IMR-90 (cell line): ENCODE results near the gene PC.

Source experiments
- CTCF ChIP-seq: conservative IDR thresholded peaks from 2 replicates; pipeline ENCODE4 v1.5.1; 2012; ENCODE audit warnings: mild to moderate bottlenecking, low read depth, low read length, improper control_type of control experiment
- FOS ChIP-seq: fragments of 150-350 bp; IDR thresholded peaks from 2 replicates; pipeline ENCODE4 v1.6.1; 2016; ENCODE audit warnings: low read depth, low read length
- MAFK ChIP-seq: IDR thresholded peaks from 2 replicates; pipeline ENCODE4 v1.6.1; 2012; ENCODE audit warnings: low read depth, low read length, improper control_type of control experiment
- MXI1 ChIP-seq: IDR thresholded peaks from 2 replicates; pipeline ENCODE4 v1.6.1; 2012; ENCODE audit warnings: low read depth, mild to moderate bottlenecking, low read length, moderate library complexity, borderline replicate concordance
- POLR2A ChIP-seq: IDR thresholded peaks from 2 replicates; pipeline ENCODE4 v1.6.1; 2012; ENCODE audit warnings: mild to moderate bottlenecking, low read depth, low read length
- RAD21 ChIP-seq: IDR thresholded peaks from 2 replicates; pipeline ENCODE4 v1.6.1; 2012; ENCODE audit warnings: low read length, improper control_type of control experiment
- SMC3 ChIP-seq: fragments of 150-350 bp; IDR thresholded peaks from 2 replicates; pipeline ENCODE4 v1.6.1; 2016; ENCODE audit warnings: low read depth, mild to moderate bottlenecking, antibody characterized with exemption, low read length, moderate library complexity
- TF ChIP-seq, protein P1 (sequence below): fragments of 150-350 bp; IDR thresholded peaks from 2 replicates; pipeline ENCODE4 v1.6.1; 2016; ENCODE audit warnings: low read depth, mild to moderate bottlenecking, low read length, moderate library complexity, borderline replicate concordance

GRCh38 chr11:66864172-66864901, 93.8 kb downstream of the PC start:
- TF ChIP-seq MAFK: no peak
- no peak for TF ChIP-seq CTCF
- TF ChIP-seq MXI1: no peak
- TF ChIP-seq SMC3: no peak
- TF ChIP-seq RAD21: no peak
- TF ChIP-seq POLR2A: no peak
- TF ChIP-seq, protein P1, sequence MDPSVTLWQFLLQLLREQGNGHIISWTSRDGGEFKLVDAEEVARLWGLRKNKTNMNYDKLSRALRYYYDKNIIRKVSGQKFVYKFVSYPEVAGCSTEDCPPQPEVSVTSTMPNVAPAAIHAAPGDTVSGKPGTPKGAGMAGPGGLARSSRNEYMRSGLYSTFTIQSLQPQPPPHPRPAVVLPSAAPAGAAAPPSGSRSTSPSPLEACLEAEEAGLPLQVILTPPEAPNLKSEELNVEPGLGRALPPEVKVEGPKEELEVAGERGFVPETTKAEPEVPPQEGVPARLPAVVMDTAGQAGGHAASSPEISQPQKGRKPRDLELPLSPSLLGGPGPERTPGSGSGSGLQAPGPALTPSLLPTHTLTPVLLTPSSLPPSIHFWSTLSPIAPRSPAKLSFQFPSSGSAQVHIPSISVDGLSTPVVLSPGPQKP: no peak
- no peak for TF ChIP-seq FOS
